Germinal center (tissue), 1 donor: Measurements from ENCODE around the gene SON.
"Not testable (repeated sequence)": the region's sequence is repeated elsewhere in the genome, so short reads cannot be mapped to it uniquely, and the experiment has no call there.

ENCODE experiments used
- DNase-seq: peaks from one replicate; pipeline ENCODE4 v3.0.0; 2012; ENCODE audit warnings: mixed read lengths, low spot score

The SON gene, protein sequence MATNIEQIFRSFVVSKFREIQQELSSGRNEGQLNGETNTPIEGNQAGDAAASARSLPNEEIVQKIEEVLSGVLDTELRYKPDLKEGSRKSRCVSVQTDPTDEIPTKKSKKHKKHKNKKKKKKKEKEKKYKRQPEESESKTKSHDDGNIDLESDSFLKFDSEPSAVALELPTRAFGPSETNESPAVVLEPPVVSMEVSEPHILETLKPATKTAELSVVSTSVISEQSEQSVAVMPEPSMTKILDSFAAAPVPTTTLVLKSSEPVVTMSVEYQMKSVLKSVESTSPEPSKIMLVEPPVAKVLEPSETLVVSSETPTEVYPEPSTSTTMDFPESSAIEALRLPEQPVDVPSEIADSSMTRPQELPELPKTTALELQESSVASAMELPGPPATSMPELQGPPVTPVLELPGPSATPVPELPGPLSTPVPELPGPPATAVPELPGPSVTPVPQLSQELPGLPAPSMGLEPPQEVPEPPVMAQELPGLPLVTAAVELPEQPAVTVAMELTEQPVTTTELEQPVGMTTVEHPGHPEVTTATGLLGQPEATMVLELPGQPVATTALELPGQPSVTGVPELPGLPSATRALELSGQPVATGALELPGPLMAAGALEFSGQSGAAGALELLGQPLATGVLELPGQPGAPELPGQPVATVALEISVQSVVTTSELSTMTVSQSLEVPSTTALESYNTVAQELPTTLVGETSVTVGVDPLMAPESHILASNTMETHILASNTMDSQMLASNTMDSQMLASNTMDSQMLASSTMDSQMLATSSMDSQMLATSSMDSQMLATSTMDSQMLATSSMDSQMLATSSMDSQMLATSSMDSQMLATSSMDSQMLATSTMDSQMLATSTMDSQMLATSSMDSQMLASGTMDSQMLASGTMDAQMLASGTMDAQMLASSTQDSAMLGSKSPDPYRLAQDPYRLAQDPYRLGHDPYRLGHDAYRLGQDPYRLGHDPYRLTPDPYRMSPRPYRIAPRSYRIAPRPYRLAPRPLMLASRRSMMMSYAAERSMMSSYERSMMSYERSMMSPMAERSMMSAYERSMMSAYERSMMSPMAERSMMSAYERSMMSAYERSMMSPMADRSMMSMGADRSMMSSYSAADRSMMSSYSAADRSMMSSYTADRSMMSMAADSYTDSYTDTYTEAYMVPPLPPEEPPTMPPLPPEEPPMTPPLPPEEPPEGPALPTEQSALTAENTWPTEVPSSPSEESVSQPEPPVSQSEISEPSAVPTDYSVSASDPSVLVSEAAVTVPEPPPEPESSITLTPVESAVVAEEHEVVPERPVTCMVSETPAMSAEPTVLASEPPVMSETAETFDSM (N-terminal part only)

DNA sequence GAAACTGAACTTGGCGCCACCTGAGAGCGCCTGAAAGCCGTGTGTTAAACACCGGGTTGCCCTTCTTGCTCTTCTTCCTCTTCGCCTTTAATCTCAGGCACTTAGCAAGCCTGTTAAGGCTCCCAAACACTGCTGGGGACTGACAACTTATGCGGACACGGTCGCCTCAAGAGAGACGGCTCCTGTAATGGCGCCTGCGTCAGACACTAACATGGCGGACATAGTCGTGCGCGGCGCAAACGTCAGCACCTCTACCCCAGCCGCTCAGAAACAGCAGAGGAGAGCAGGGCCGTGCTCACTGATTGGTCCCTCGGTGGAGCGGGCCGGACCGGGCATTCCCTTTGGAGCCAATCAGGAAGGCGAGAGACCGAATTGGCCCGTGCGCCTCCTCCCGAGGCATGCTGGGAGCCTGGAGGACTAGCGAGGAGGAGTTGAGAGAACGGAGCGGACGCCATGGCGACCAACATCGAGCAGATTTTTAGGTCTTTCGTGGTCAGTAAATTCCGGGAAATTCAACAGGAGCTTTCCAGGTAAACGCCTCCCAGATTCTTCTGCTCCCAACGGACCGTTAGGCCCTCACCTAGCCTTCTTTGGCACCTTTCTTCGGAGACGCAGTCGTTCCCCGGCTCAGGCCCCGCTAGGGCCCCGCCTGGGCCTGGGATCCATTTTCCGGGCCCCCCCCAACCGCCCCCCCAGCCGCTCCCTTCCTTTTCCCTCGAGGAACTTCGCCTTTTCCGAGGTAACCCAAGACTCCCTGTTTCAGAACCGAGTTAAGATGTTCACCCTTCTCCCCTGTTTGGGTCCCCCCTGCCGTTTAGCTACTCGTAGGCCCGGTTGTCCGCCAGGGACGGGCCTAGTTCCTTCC, at the start of gene SON:
SON (plus strand) TSS at position 399 of the 865 bp plus-strand sequence; CDS start at position 454, 55 bp downstream.
- peak; percentile 98 for DNase-seq

DNA sequence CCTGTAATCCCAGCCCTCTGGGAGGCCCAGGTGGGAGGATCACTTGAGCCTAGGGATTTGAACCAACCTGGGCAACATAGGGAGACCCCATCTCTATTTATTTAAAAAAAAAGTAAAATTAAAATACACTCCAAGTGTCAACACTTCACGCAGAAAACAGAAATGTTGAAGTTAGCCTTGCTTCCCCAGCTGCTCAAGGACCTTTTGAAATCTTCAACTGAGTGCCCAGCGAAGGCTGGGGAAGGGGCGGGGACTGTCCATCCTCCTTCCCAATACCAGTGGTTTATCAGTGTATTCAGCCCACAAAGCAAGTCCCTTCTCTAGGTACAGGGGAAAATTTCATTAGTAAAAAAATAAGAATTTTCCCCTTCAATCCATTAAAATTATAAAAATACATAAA, 49.1 kb upstream of the SON start:
- DNase-seq = no peak

DNA sequence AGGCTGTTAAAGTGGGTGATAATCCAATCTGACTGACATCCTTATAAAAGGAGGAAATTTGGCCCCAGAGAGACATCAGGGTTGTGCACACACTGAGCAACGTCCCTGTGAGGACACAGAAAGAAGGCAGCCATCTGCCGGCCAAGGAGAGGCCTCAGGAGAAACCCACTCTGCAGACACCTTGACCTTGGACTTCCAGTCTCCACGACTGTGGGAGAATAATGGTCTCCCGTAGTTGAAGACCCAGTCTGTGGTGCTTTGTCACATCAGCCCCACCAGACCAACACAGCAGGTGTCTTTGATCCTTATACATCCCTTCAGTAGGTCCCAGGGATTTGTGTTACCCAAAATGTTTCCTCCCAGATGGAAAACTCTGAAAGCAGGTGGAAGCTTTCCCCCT, 47.1 kb upstream of the SON start:
- no peak for DNase-seq

DNA sequence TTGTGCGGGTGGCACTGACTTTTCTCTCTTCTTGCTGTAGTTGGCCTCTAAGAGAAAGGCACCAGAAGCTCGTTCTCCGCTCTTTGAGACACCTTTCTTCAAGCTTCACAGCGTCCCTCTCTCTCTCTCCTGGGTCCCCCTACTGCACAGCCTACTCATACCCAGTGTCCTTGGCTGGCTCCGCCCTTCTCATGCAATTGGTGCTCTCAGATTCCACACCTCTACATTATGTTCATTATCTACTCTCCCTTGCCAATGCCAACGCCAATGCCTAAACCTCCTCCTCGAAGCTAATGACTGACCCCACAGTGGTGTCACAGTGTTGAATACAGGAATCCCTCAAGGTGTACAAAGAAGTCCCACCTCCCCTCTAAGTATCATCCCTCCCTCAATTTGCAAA, 46.5 kb upstream of the SON start:
- DNase-seq = no peak

DNA sequence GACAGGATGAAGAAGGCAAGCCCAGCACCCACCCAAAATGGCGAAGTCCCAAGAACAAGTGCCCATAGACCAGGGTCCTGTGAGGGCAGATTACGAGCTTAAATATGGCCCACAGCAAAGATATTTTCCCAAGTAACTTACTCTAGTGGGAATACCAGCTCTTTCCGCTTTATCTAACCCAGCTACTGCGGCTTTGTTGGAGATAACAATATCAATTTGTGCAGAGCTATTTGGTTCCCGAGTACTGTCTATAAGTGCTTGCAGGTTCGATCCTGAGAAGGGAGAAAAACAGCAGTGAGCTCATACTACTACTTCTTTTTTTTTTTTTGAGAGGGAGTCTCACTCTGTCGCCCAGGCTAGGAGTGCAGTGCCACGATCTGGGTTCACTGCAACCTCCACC, 37.0 kb upstream of the SON start:
- no peak for DNase-seq

DNA sequence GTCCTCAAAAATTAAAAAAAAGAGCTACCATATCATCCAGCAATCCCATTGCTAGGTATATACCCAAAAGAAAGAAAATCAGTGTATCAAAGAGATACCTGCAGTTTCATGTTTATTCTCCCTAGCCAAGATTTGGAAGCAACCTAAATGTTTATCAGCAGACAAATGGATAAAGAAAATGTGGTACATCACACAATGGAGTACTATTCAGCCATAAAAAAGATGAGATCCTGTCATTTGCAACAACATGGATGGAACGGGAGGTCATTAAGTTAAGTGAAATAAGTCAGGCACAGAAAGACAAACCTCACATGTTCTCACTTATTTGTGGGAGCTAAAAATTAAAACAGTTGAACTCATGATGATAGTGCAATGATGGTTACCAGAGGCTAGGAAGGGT, 35.8 kb upstream of the SON start:
- DNase-seq = not testable (repeated sequence)

DNA sequence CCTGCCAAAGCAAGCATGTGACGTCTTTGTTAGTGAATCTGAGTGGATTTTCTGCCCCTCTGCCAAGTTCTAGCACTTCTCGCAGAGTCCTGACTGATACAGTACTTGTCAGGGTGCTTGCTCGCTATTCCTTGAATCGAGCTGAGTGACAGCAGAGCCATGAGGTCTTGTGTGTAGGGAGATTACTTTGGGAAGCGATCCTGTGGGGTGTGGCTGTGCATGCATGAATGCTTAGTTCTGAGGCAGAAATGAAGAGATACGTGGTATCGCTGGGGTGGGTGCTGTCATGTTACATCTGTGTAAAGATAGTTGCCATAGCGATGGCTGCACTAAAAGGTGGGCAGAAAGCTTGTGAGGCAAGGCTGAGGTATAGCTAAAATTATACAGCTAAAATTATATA, 32.0 kb upstream of the SON start:
- no peak for DNase-seq

DNA sequence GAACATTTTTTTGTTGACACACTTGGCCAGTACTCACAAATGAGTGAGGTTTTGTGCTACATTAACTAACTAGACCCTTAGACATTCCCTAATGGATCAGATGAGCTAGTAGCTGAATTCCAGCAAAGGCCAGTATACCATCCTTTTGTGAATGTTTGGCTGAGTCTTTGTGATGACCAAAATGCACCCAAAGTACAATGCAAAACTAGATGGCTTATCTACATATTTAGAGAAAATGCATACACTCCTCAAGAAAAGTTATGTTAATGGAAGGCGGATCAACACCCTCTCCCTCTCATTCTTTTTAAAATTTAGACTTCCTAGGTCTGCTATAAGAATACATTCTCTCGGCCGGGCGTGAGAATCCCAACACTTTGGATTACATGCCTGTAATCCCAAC, 31.2 kb upstream of the SON start:
- DNase-seq = no peak

DNA sequence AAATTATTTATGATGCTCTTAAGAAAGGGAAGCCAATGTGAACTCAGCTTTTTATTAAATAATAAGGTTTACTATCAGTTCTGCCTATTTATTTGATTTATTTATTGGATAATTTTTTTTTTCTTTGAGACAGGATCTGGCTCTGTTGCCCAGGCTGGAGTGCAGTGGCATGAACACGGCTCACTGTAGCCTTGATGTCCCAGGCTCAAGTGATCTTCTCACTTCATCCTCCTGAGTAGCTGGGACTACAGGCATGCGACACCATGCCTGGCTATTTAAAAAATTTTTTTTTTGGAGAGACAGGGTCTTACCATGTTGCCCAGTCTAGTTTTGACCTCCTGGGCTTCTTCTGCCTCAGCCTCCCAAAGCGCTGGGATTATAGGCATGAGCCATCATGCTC, 30.4 kb upstream of the SON start:
- DNase-seq = no peak

DNA sequence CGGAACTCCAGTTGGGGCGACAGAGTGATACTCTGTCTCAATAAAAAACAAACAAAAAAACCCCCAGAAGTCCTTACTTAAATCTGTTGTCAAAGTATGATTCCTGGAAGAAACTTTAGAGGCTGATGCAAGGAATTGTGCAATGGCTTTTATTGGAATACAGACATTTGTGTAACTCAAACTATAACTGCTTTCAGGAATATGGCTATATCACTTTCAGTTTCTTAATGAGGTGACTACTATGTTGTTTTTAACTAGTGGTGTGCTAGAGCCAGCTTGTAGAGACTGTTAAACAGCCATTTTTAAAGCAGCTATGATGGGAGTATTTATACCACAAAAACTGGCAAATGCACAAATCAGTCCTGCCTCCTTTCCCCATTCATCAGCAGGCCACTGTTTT, 28.6 kb upstream of the SON start:
- no peak for DNase-seq

DNA sequence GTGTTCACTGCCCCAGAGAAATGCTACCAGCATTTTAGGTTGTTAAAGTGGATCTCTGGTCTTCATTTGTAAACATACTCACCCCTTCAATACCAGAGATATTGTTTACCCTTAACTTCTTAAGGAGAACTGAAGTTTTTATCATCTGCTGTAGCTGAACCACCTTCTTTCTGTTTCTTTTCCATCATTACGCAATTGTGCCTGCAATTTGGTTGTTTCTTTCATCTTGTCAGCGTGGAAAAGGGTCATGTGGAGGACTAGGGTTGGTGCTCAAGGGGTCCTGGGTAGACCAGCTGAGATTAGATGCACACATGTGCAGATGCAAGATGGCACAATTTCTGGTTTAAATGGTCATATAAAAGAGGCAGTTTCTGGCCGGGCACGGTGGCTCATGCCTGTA, 23.9 kb upstream of the SON start:
- DNase-seq = no peak

DNA sequence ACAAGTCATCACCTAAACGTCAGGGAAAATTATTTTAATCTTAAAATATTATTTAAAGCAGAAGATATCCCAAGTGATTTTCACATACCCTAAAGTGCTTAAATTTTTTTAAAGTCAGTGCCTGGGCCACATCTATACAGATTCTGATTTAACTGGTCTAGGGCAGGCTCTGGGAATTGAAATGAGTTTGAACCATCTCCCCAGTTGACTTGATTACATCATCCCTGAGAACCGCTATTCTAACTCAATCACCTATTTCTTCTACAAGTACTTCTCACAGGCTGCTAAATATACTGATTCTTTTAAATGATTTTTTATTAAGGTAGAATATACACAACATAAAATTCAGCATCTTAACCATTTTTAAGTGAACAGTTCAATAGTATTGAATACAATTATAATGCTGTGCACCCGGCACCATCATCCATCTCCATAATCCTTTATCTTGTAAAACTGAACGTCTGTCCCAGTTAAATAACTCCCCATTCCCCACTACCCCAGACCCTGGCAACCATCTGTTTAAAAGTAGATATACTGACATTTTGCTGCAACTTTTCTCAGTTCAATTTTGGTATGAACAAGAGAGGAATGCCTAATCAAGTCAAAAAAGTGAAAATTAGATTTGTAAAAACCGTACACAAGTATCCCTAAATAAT, 20.4 kb upstream of the SON start:
- DNase-seq = no peak

DNA sequence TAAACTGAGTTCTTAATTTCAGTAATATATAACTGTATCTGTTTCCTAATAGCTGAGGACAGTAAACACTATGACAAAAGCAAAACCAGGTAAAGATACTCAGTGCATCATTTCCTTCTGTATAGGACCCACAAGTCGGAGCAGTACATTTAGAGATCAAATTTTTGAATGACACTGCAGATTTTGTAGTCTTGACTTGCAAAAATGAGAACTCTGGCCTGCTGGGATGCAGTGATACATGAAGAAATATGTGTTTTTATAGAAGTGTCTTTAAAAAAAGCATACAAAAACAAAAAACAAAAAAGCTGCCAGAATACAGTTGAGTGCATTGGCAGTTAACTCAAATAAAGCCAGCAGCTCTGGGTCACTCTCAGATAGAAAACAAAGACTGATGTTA, 19.9 kb upstream of the SON start:
- DNase-seq = no peak

DNA sequence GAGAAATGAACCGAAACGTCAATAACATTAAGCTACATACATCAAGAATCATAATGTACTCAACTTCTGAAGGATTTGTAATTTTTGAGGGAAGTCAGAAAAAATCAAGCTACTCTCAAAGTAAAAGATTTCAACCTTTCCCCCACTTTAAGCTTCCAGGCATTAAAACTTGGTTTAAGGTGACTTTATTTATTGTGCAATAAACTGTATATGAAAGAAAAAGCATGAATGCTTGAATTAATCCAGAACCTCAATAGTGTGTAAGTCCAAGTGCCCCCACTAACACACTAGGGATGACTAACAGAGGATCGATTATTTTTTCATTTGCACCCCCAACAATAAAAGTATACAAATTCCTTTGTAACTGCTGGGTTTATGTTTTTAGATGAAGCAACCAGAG, 11.8 kb upstream of the SON start:
- DNase-seq = no peak

DNA sequence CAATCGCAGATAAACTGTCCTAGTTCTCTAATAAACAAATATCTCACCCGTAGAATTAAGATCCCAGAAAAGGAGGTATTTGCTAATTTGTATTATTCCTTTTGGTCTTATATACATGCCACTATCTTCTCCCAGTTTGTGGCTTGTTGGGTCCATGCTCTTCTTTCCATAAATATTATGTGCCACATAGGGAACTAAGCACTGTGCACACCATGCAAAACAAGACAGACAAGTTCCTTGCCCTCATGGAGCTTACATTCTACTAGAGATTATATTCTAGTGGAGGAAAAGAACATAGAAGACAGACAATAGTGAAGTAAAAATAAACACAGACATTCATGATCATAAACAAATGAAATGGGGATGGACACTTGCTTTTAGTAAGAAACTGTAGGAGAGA, 5.6 kb upstream of the SON start:
- DNase-seq = no peak

DNA sequence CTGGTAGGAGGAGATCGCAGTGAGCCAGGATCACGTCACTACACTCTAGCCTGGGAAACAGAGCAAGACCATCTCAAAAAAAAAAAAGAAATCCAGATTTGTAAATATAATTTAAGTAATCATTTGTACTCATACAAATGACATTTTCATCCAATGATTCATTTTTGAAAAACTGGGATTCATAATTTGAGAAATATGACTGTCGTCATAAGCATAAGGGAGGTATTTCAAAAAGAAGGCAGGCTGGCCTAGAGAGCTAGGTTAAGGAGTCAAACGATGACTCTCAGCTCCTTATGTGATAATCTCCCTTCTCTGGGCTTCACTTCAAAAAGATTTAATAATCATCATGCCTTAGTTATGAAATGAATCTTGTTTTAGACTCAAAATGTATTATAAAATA, 3.2 kb upstream of the SON start:
- DNase-seq = no peak

DNA sequence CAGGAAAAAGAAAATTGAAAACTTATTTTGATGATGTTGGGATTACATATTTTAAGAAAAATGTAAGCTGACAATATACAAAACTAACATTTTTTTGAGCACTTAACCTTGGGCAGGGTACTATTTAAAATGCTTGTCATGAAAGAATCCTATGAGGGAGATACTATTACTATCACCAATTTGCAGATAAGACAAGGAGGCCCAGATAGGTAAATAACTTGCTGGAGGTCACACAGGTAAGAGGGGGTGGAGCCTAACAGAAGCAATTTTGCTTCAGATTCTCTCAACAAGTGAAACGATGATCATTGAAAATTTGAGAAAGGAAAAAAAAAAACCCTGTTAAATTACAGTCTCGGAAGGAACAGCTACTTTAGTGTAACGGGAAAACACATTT, 2.1 kb upstream of the SON start:
- no peak for DNase-seq

DNA sequence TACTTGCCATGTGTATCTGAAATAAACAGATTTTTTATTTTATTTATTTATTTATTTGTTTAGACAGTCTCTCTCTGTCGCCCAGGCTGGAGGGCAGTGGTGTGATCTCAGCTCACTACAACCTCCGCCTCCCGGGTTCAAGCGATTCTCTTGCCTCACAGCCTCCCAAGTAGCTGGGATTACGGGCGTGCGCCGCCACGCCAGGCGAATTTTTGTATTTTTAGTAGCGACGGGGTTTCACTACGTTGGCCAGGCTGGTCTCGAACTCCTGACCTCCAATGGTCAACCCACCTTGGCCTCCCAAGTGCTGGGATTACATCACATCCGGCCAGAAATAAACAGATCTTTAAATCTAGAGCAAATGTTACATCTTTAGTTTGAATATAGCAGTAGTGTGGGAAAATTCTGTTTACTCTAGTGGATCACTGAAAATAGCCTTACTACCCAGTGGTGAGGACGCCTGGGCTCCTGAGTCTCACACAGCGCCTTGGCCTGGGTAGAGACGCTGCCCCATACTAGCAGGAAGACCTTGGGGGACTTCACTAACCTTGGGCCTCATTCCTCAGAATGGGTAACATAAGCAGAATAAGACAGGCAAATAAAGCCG, 1.6 kb upstream of the SON start:
- DNase-seq = peak; percentile 26

DNA sequence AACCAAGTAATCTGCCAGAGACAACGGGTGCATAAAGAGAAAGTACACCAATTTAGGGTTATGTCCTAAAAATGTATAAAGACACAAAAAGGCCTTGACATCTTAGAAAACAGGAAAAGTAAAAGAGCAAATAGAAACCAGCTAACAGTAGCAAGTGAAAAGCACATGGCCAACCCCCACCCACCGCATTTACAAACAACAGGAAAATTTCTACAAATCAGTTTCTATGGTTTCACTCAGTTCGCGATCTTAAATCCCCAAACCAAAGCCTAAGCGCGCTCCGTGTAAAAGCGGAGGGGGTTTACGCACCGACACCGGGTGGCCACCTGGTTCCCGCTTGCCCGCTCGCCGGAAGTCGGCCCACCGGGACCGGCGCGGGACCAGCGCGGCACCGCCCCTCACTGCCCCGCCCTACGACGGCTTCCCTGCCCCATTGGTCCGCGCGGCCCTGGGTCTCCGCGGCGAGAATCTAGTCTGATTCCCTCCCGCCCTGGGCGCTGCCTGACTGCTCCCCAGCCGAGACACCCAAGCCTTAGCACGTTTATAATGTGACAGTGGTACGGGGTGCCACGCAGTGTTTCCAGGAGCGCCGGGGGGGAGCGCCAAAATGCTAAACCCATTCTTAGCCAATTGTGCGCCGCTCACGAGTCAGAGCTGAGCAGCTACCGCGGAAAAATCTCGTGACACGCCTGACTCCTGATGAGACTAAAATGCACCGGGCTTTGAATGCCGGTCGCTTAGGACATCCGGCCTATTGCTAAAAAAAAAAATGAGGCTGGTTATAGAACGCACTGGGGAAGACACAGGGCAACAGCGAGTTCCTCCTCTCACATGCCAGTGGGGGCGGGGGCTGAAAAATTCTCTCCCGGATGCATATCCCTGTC, 840 bp upstream of the SON start, which contains the start of gene GART:
GART (minus strand) TSS at position 362 of the 884 bp plus-strand sequence. CDS start 2,802 bp downstream, outside the sequence.
- peak; percentile 84 for DNase-seq
